Panc1 (cell line): ENCODE measurements around the gene WAPL. TPM values are rescaled to one million over a fixed set of nuclear protein-coding genes. Genes with fewer than 3 reads are reported as not detected.

Experiments used
- ATAC-seq: fragments of 200-7000 bp; cut with Tn5 transposase; 2 replicates; pipeline ENCODE4 v1.9.1; 2020; ENCODE audit warnings: mild to moderate bottlenecking, moderate library complexity
- BruUV-seq: library from RNA; stranded (reverse); fragments of 400-500 nt; replicated peaks from 2 replicates; lab custom pipeline; 2021; lab: Mats Ljungman, UMichigan
- CTCF ChIA-PET: fragments of 300-600 bp; sonication (Branson Sonifier 250); formaldehyde crosslinking; loops from one replicate; lab custom pipeline; 2022; ENCODE audit warnings: antibody characterized with exemption; lab: Charles Lee
- POLR2A ChIA-PET: fragments of 300-600 bp; sonication (Branson Sonifier 250); formaldehyde crosslinking; loops from one replicate; lab custom pipeline; 2022; ENCODE audit warnings: antibody characterized with exemption; lab: Charles Lee
- DNase-seq: peaks from one replicate; pipeline ENCODE4 v3.0.0-alpha.2; 2010; ENCODE audit warnings: low read depth, low spot score
- H3K27ac ChIP-seq: 2 replicates; pipeline ENCODE4 v1.5.1; 2011; ENCODE audit warnings: mild to moderate bottlenecking, low read length, inconsistent platforms
- H3K27me3 ChIP-seq: fragments of 200-500 bp; sonication (Bioruptor generic); 2 replicates; pipeline ENCODE4 v1.6.0; 2014; ENCODE audit warnings: low read length, inconsistent platforms; ENCODE audit not compliant: control insufficient read depth, insufficient read depth
- H3K36me3 ChIP-seq: fragments of 200-500 bp; sonication (Bioruptor generic); 2 replicates; pipeline ENCODE4 v1.5.1; 2014; ENCODE audit warnings: inconsistent platforms, mild to moderate bottlenecking, low read length, moderate library complexity; ENCODE audit not compliant: control insufficient read depth, insufficient read depth
- H3K4me1 ChIP-seq: 2 replicates; pipeline ENCODE4 v1.5.1; 2011; ENCODE audit warnings: inconsistent platforms, mild to moderate bottlenecking, low read length, moderate library complexity; ENCODE audit not compliant: control insufficient read depth, insufficient read depth
- H3K4me3 ChIP-seq, 2 experiments: 2 replicates each; pipeline ENCODE4 v1.5.1; 2011 to 2012; ENCODE audit warnings: low read depth in 2 of 2, low read length in 2 of 2, mild to moderate bottlenecking in 2 of 2, inconsistent platforms in 1 of 2, moderate library complexity in 1 of 2
- H3K9me3 ChIP-seq: fragments of 200-500 bp; sonication (Bioruptor generic); 2 replicates; pipeline ENCODE4 v1.5.1; 2014; ENCODE audit warnings: low read depth, mild to moderate bottlenecking, inconsistent platforms, low read length, moderate library complexity; ENCODE audit not compliant: control insufficient read depth, insufficient read depth
- POLR2AphosphoS5 ChIP-seq: IDR thresholded peaks from 2 replicates; pipeline ENCODE4 v1.6.1; 2012; ENCODE audit warnings: mild to moderate bottlenecking, low read depth, low read length, moderate library complexity
- SIN3A ChIP-seq: IDR thresholded peaks from 2 replicates; pipeline ENCODE4 v1.6.1; 2012; ENCODE audit warnings: low read depth, mild to moderate bottlenecking, low read length, moderate library complexity, borderline replicate concordance; ENCODE audit not compliant: insufficient read depth
- TCF7L2 ChIP-seq: IDR thresholded peaks from 2 replicates; pipeline ENCODE4 v1.6.1; 2011; ENCODE audit warnings: mild to moderate bottlenecking, low read depth, low read length, inconsistent platforms
- in situ Hi-C: cut with HindIII; loops from 2 replicates; pipeline ENCODE4 v1.10.0; 2016; ENCODE audit warnings: low sequenced_read_pairs, low pct_unique_long_range_greater_than_20kb
- intact Hi-C: fragments of 100-400 bp; cut with micrococcal nuclease; formaldehyde crosslinking; loops from one replicate; pipeline ENCODE4 v1.10.0; 2022; ENCODE audit not compliant: unreplicated experiment
- total RNA-seq: library from RNA; stranded (reverse); gene quantifications from one replicate; pipeline ENCODE4 v1.2.1, GENCODE V29; 2021; ENCODE audit not compliant: unreplicated experiment
- TF ChIP-seq, protein P1 (sequence below): fragments of 450-650 bp; IDR thresholded peaks from 2 replicates; pipeline ENCODE4 v1.5.1; 2017; ENCODE audit warnings: mild to moderate bottlenecking
- TF ChIP-seq, protein P2 (sequence below), 2 experiments: IDR thresholded peaks; 2 replicates each; pipeline ENCODE4 v1.6.1; 2011 to 2012; ENCODE audit warnings: low read depth in 2 of 2, control low read depth in 1 of 2, low read length in 1 of 2, mild to moderate bottlenecking in 1 of 2, moderate library complexity in 1 of 2; ENCODE audit not compliant: insufficient read depth in 1 of 2

Gene WAPL
- total RNA-seq, 1 experiment from 2014 or later = 56.2 TPM

DNA sequence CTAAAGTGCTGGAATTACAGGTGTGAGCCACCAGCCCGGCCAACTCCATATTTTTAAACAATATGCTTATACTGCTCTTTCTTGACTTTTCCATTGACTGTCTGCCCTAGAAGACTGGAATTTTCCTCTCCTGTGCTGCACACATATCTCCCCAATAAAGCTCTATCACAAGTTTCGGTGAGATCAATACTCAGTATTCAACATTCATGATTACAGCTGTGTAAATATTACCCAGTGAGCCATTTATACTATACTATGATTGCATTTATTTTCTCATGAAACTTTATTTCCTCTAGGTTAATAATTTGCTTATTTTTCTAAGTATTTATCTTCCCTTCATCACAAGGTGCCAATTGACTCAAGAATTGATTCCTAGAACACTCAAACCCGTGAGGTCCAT lies 106.5 kb downstream of the WAPL start:
- intact Hi-C loops = no loop called here
- no peaks in the 10 kb centered on the region for H3K36me3 ChIP-seq
- ATAC-seq = no peak
- ChIA-PET CTCF (no interaction called here), POLR2A (no interaction called here)
- BruUV-seq = no TSS peak
- H3K27ac ChIP-seq = no peak overlapping the region
- H3K27me3 ChIP-seq = no peaks in the 10 kb centered on the region
- H3K9me3 ChIP-seq = no peaks in the 10 kb centered on the region
- no peak for DNase-seq
- in situ Hi-C loops = no loop called here
- TF ChIP-seq, protein P1, sequence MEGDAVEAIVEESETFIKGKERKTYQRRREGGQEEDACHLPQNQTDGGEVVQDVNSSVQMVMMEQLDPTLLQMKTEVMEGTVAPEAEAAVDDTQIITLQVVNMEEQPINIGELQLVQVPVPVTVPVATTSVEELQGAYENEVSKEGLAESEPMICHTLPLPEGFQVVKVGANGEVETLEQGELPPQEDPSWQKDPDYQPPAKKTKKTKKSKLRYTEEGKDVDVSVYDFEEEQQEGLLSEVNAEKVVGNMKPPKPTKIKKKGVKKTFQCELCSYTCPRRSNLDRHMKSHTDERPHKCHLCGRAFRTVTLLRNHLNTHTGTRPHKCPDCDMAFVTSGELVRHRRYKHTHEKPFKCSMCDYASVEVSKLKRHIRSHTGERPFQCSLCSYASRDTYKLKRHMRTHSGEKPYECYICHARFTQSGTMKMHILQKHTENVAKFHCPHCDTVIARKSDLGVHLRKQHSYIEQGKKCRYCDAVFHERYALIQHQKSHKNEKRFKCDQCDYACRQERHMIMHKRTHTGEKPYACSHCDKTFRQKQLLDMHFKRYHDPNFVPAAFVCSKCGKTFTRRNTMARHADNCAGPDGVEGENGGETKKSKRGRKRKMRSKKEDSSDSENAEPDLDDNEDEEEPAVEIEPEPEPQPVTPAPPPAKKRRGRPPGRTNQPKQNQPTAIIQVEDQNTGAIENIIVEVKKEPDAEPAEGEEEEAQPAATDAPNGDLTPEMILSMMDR = no peak
- TF ChIP-seq, protein P2, sequence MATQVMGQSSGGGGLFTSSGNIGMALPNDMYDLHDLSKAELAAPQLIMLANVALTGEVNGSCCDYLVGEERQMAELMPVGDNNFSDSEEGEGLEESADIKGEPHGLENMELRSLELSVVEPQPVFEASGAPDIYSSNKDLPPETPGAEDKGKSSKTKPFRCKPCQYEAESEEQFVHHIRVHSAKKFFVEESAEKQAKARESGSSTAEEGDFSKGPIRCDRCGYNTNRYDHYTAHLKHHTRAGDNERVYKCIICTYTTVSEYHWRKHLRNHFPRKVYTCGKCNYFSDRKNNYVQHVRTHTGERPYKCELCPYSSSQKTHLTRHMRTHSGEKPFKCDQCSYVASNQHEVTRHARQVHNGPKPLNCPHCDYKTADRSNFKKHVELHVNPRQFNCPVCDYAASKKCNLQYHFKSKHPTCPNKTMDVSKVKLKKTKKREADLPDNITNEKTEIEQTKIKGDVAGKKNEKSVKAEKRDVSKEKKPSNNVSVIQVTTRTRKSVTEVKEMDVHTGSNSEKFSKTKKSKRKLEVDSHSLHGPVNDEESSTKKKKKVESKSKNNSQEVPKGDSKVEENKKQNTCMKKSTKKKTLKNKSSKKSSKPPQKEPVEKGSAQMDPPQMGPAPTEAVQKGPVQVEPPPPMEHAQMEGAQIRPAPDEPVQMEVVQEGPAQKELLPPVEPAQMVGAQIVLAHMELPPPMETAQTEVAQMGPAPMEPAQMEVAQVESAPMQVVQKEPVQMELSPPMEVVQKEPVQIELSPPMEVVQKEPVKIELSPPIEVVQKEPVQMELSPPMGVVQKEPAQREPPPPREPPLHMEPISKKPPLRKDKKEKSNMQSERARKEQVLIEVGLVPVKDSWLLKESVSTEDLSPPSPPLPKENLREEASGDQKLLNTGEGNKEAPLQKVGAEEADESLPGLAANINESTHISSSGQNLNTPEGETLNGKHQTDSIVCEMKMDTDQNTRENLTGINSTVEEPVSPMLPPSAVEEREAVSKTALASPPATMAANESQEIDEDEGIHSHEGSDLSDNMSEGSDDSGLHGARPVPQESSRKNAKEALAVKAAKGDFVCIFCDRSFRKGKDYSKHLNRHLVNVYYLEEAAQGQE (IDR thresholded peaks at IDR 0.05; ENCODE audit: insufficient read depth in 1 of 2, low read depth in 2 of 2, low read length in 1 of 2) = no peak
- no peak for TF ChIP-seq TCF7L2
- TF ChIP-seq POLR2AphosphoS5 = no peak
- no peak for TF ChIP-seq SIN3A
- H3K4me3 ChIP-seq = no peak overlapping the region
- no peaks in the 10 kb centered on the region for H3K4me1 ChIP-seq

DNA sequence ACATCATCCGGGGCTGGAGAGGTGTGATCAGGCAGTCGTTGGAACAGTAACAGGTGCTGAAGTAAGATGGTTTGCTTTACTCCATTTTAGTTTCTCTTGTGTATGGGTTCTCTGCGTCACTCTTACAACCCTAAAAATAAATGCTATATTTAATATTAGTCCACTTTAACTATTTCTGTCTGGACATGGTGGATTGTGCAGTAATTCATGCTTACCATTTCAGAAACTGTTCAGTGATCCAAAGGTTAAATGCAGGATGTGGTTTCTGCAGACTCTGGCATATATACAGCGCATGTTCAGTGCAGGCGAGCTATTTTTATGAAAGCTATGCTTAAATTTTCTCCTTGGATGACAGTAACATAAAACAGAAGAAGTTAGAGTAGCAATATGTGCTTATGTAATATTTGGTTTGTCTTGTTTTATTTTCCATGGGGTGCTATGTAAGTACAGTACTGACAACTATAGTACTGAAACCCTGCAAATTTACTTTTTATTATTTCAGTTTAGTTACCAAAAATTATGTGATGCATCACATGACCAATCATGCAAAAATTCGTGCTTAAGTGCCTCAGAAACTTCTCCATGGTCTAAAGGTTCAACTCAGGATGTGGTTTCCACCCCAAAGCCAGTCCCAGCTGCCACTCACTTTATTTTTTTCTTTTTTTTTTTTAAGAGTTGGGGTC lies 108.4 kb downstream of the WAPL start:
- no peak overlapping the region for H3K27ac ChIP-seq
- no TSS peak for BruUV-seq
- H3K9me3 ChIP-seq = no peaks in the 10 kb centered on the region
- H3K27me3 ChIP-seq = no peaks in the 10 kb centered on the region
- POLR2A ChIA-PET = no interaction called here
- TF ChIP-seq, protein P1 = no peak
- no peak for TF ChIP-seq SIN3A
- TF ChIP-seq POLR2AphosphoS5 = no peak
- TF ChIP-seq TCF7L2 = no peak
- TF ChIP-seq, protein P2 (IDR thresholded peaks at IDR 0.05; ENCODE audit: insufficient read depth in 1 of 2, low read depth in 2 of 2, low read length in 1 of 2) = no peak
- intact Hi-C loops (no loop called here), in situ Hi-C loops (no loop called here)
- no peak overlapping the region for H3K4me3 ChIP-seq
- no peak for ATAC-seq
- no peaks in the 10 kb centered on the region for H3K4me1 ChIP-seq
- no peaks in the 10 kb centered on the region for H3K36me3 ChIP-seq
- CTCF ChIA-PET = no interaction called here
- no peak for DNase-seq
